ENCODE measurements around the gene GEMIN5. TPM values are rescaled to one million over a fixed set of nuclear protein-coding genes. Genes with fewer than 3 reads are reported as not detected.

The GEMIN5 gene
- total and polyA plus RNA-seq, 2 of the 4 experiments (the other 2 are of a cell fraction), result 9.0 to 31.5 TPM

GRCh38 chr5:154966874-154967273, 28.9 kb upstream of the GEMIN5 start:
- POLR2A ChIA-PET (ENCODE audit: unreplicated experiment), result no interaction called here
- H2BK15ac ChIP-seq (ENCODE audit: low read depth, low read length), result no peak overlapping the region
- H4K5ac ChIP-seq (ENCODE audit: low read depth, low read length), result no peak overlapping the region
- H3K27me3 ChIP-seq (ENCODE audit: control insufficient read depth, insufficient read depth, low read length), result no peaks in the 10 kb centered on the region
- peaks cover 1% of the 10 kb centered on the region; the same call in 1 of the 2 replicates for H3K4me1 ChIP-seq (ENCODE audit: control insufficient read depth, insufficient read depth, low read length)
- H3K27ac ChIP-seq (ENCODE audit: insufficient read depth, low read length), result no peak overlapping the region
- no peaks in the 10 kb centered on the region for H3K9me3 ChIP-seq (ENCODE audit: control insufficient read depth, insufficient read depth, low read length)
- H3K14ac ChIP-seq (replicated peaks; ENCODE audit: low read depth, low read length), result no peak overlapping the region
- no peak overlapping the region for H2AK5ac ChIP-seq (ENCODE audit: low read depth, low read length)
- no peaks in the 10 kb centered on the region for H4K20me1 ChIP-seq (ENCODE audit: insufficient read depth, low read length)
- no peak overlapping the region for H4K91ac ChIP-seq (ENCODE audit: insufficient read depth, low read depth, low read length)
- no peak overlapping the region for H3K56ac ChIP-seq (ENCODE audit: extremely low read depth, insufficient read depth, low read length)
- H2AFZ ChIP-seq (replicated peaks; ENCODE audit: low read length, poor library complexity), result no peak overlapping the region
- DNase-seq, result no peak
- no peak for ATAC-seq (ENCODE audit: low read depth)
- dilution Hi-C loops (cut with HindIII; ENCODE audit: low sequenced_read_pairs, unreplicated experiment) (no loop called here), in situ Hi-C loops (cut with MboI; ENCODE audit: low sequenced_read_pairs) (no loop called here), intact Hi-C loops (cut with micrococcal nuclease) (no loop called here)
- no peak overlapping the region for H3K9ac ChIP-seq (ENCODE audit: low read depth, low read length)
- no peak overlapping the region for H2BK120ac ChIP-seq (ENCODE audit: low read depth, low read length)
- peaks cover 4% of the 10 kb centered on the region for H3K36me3 ChIP-seq (ENCODE audit: control insufficient read depth, insufficient read depth, low read length)
- H4K8ac ChIP-seq (ENCODE audit: low read depth in 2 of 2, low read length in 2 of 2), result no peak overlapping the region
- no peak overlapping the region for H3K4me3 ChIP-seq (ENCODE audit: insufficient read depth, low read depth, low read length)
- no peak overlapping the region for H2BK20ac ChIP-seq (ENCODE audit: low read depth, low read length)
- no peak overlapping the region for H3K4ac ChIP-seq (ENCODE audit: low read depth, low read length)
- H2AK9ac ChIP-seq (replicated peaks; ENCODE audit: low read depth, low read length, poor library complexity), result no peak overlapping the region
- H3K23ac ChIP-seq (ENCODE audit: low read depth, low read length), result no peak overlapping the region
- peaks cover 6 to 10% of the 10 kb centered on the region in 2 experiments; a peak in 2 of 4 replicates for H3K79me1 ChIP-seq (ENCODE audit: low read depth in 1 of 2, low read length in 2 of 2)
- no peaks in the 10 kb centered on the region for H3K9me1 ChIP-seq (ENCODE audit: insufficient read depth, low read length)
- WGBS, 2 experiments (ENCODE audit: extremely low coverage in 2 of 2, insufficient read length in 1 of 2), result no CpG with 5 or more reads among the region's 3 CpGs
- no peak overlapping the region for H2BK5ac ChIP-seq (ENCODE audit: low read depth, low read length, poor library complexity, severe bottlenecking)
- no peak overlapping the region for H3K18ac ChIP-seq (ENCODE audit: low read depth, low read length)
- H3K4me2 ChIP-seq (ENCODE audit: low read depth, low read length), result no peak overlapping the region
- CTCF ChIA-PET, result no interaction called here
- TF ChIP-seq MXI1 (IDR thresholded peaks at IDR 0.05; ENCODE audit: borderline replicate concordance, low read depth, low read length) (no peak), CTCF (conservative IDR thresholded peaks at IDR 0.05; ENCODE audit: low read depth, low read length) (no peak), RAD21 (IDR thresholded peaks at IDR 0.05; ENCODE audit: low read length) (no peak), ELK1 (IDR thresholded peaks at IDR 0.05; ENCODE audit: borderline replicate concordance, low read depth, low read length) (no peak), RFX5 (IDR thresholded peaks at IDR 0.05; ENCODE audit: low read depth, low read length) (no peak), FOS (IDR thresholded peaks at IDR 0.05; ENCODE audit: low read depth, low read length) (no peak), POLR2A (IDR thresholded peaks at IDR 0.05; ENCODE audit: low read depth, low read length) (no peak), CHD1 (IDR thresholded peaks at IDR 0.05; ENCODE audit: low read depth, low read length) (no peak), SMC3 (IDR thresholded peaks at IDR 0.05; ENCODE audit: low read depth, low read length) (no peak), CEBPB (IDR thresholded peaks at IDR 0.05; ENCODE audit: low read depth, low read length) (no peak), MAFK (IDR thresholded peaks at IDR 0.05; ENCODE audit: low read depth, low read length) (no peak), NFE2L2 (IDR thresholded peaks at IDR 0.05; ENCODE audit: low read depth, low read length) (no peak), MAZ (IDR thresholded peaks at IDR 0.05; ENCODE audit: borderline replicate concordance, low read depth, low read length) (no peak), RCOR1 (IDR thresholded peaks at IDR 0.05; ENCODE audit: insufficient replicate concordance, low read length) (no peak), BHLHE40 (IDR thresholded peaks at IDR 0.05; ENCODE audit: low read depth, low read length) (no peak)
- TF ChIP-seq, protein P1, sequence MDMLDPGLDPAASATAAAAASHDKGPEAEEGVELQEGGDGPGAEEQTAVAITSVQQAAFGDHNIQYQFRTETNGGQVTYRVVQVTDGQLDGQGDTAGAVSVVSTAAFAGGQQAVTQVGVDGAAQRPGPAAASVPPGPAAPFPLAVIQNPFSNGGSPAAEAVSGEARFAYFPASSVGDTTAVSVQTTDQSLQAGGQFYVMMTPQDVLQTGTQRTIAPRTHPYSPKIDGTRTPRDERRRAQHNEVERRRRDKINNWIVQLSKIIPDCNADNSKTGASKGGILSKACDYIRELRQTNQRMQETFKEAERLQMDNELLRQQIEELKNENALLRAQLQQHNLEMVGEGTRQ (IDR thresholded peaks at IDR 0.05; ENCODE audit: low read depth, low read length), result no peak
- BruUV-seq (replicated peaks), result no TSS peak

All from IMR-90 (cell line).